Tibial artery (tissue), 4 donors: ENCODE results near the gene RANGRF.

Source experiments
- DNase-seq, 2 donors: peaks; one replicate each; pipeline ENCODE4 v3.0.0-alpha.2; 2019
- H3K27ac ChIP-seq, 2 donors: fragments of 200-600 bp; sonication (generic) in 1 of 2; 1 replicate in 1 of 2; 2 replicates in 1 of 2; pipeline ENCODE4 v1.5.1; 2018 to 2019; ENCODE audit warnings: mild to moderate bottlenecking in 1 of 2
- H3K27me3 ChIP-seq, 2 donors: fragments of 200-600 bp; sonication (generic) in 1 of 2; one replicate each; pipeline versions ENCODE4 v1.5.1 to v1.6.0; 2016 to 2019
- H3K36me3 ChIP-seq, 3 donors: fragments of 200-600 bp; sonication (generic) in 2 of 3; one replicate each; pipeline ENCODE4 v1.5.1; 2016 to 2019; ENCODE audit warnings: mild to moderate bottlenecking in 2 of 3
- H3K4me1 ChIP-seq, 4 donors: fragments of 200-600 bp; sonication (generic) in 2 of 4; 1 replicate in 3 of 4; 2 replicates in 1 of 4; pipeline ENCODE4 v1.5.1; 2016 to 2019
- H3K4me3 ChIP-seq, 2 donors: fragments of 200-600 bp; sonication (generic) in 1 of 2; 1 replicate in 1 of 2; 2 replicates in 1 of 2; pipeline ENCODE4 v1.5.1; 2018 to 2019; ENCODE audit warnings: mild to moderate bottlenecking in 2 of 2
- H3K9me3 ChIP-seq, 3 donors: fragments of 200-600 bp; sonication (generic) in 1 of 3; one replicate each; pipeline ENCODE4 v1.5.1; 2016 to 2019
- intact Hi-C: fragments of 100-400 bp; cut with DNase I; formaldehyde crosslinking; loops from one replicate; pipeline ENCODE4 v1.15.0; 2023; ENCODE audit warnings: low total_unique reads
- TF ChIP-seq, protein P1 (sequence below), 2 experiments: fragments of 200-600 bp in 1 of 2; fragments of 450-650 bp in 1 of 2; IDR thresholded peaks; one replicate each; pipeline ENCODE4 v1.5.1; 2017 to 2019; ENCODE audit warnings: antibody characterized with exemption in 2 of 2, mild to moderate bottlenecking in 1 of 2, moderate library complexity in 1 of 2

The RANGRF gene

DNA sequence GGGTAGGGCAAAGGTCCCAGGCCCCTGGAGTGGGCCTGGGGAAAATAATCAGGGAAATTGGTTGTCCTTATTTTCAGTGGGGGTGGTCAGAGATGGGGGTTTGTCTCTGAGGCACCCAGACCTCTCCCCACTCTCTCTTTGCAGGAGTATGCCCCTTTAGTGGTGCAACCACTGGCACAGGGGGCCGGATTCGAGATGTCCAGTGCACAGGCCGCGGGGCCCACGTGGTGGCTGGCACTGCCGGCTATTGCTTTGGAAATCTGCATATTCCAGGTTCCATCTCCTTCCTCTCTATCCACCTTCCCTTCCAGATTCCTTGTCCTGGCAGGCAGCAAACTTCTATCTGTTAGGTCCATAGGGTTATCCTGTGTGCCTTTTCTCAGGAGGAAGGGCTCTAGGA, 31.8 kb upstream of the RANGRF start:
- Histone ChIP-seq H3K36me3 (peaks cover 12 to 76% (median 63%) of the 10 kb centered on the region in 3 donors), H3K27ac (no peak overlapping the region), H3K27me3 (no peaks in the 10 kb centered on the region), H3K9me3 (no peaks in the 10 kb centered on the region), H3K4me1 (no peaks in the 10 kb centered on the region), H3K4me3 (no peak overlapping the region)
- intact Hi-C loops, result no loop called here
- DNase-seq, result no peak
- TF ChIP-seq, protein P1, sequence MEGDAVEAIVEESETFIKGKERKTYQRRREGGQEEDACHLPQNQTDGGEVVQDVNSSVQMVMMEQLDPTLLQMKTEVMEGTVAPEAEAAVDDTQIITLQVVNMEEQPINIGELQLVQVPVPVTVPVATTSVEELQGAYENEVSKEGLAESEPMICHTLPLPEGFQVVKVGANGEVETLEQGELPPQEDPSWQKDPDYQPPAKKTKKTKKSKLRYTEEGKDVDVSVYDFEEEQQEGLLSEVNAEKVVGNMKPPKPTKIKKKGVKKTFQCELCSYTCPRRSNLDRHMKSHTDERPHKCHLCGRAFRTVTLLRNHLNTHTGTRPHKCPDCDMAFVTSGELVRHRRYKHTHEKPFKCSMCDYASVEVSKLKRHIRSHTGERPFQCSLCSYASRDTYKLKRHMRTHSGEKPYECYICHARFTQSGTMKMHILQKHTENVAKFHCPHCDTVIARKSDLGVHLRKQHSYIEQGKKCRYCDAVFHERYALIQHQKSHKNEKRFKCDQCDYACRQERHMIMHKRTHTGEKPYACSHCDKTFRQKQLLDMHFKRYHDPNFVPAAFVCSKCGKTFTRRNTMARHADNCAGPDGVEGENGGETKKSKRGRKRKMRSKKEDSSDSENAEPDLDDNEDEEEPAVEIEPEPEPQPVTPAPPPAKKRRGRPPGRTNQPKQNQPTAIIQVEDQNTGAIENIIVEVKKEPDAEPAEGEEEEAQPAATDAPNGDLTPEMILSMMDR (IDR thresholded peaks at IDR 0.05), result no peak

DNA sequence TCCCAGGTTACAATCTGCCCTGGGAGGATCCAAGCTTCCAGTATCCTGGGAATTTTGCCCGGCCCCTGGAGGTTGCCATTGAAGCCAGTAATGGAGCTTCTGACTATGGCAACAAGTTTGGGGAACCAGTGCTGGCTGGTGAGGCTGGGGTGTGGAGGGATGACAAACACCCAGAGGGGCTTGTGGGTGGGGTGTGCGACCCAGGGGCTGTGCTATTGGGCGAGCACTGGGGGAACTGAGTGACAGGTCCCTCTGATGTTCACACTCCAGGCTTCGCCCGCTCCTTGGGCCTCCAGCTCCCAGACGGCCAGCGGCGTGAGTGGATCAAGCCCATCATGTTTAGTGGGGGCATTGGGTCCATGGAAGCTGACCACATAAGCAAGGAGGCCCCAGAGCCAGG, 30.7 kb upstream of the RANGRF start:
- no peaks in the 10 kb centered on the region for H3K4me1 ChIP-seq
- no peaks in the 10 kb centered on the region for H3K9me3 ChIP-seq
- DNase-seq, result no peak
- H3K27me3 ChIP-seq, result no peaks in the 10 kb centered on the region
- TF ChIP-seq, protein P1 (IDR thresholded peaks at IDR 0.05), result no peak
- peaks cover 12 to 85% (median 72%) of the 10 kb centered on the region in 3 donors for H3K36me3 ChIP-seq
- no peak overlapping the region for H3K4me3 ChIP-seq
- intact Hi-C loops, result no loop called here
- H3K27ac ChIP-seq, result no peak overlapping the region

DNA sequence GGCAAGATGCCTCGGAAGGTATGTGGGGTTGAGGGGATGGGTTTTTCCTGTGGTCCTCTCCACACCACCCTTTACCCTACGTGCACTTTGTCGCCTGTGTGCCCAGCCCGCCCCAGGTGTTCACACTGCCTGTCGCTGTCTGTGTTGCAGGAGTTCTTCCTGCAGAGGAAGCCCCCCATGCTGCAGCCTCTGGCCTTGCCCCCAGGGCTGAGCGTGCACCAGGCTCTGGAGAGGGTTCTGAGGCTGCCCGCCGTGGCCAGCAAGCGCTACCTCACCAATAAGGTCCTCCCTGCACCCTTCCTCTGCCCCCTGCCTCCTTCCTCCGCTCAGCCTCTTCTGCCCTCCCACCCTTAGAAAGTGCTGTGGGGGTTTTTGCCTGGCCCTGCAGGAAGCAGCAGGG, 24.1 kb upstream of the RANGRF start:
- intact Hi-C loops, result loop anchor here (5.0 kb wide), 1 partner anchor 48 kb away; the partner anchor contains the start of gene ARHGEF15

DNA sequence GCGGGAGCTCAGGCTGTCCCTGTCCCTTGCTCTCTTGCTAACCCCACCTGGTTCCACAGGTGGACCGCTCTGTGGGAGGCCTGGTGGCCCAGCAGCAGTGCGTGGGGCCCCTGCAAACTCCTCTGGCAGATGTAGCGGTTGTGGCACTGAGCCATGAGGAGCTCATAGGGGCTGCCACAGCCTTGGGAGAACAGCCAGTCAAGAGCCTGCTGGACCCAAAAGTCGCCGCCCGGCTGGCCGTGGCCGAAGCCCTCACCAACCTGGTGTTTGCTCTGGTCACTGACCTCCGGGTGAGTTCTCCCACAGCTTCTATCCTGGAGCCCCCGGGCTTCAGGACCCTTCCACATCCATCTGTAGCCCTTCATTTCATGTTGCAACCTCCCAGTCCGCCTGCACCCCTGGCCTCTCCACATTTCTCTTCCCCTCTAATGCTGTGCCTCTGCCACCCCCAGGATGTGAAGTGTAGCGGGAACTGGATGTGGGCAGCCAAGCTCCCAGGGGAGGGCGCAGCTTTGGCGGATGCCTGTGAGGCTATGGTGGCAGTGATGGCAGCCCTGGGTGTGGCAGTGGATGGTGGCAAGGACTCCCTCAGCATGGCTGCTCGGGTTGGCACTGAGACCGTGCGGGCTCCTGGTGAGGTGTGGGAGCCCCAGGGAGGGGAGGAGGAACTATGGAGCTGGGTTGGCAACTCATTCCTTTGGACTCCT, 23.5 kb upstream of the RANGRF start:
- Histone ChIP-seq H3K4me1 (no peaks in the 10 kb centered on the region), H3K9me3 (no peaks in the 10 kb centered on the region), H3K27me3 (no peaks in the 10 kb centered on the region), H3K36me3 (peaks cover 29 to 89% (median 82%) of the 10 kb centered on the region in 3 donors), H3K27ac (no peak overlapping the region), H3K4me3 (no peak overlapping the region)
- intact Hi-C loops, result loop anchor here (5.0 kb wide), 1 partner anchor 47 kb away; the partner anchor contains the start of gene ARHGEF15
- TF ChIP-seq, protein P1 (IDR thresholded peaks at IDR 0.05), result no peak
- DNase-seq, result no peak

More for the DNA sequence above, 24.1 kb upstream of the RANGRF start:
- TF ChIP-seq, protein P1 (IDR thresholded peaks at IDR 0.05), result no peak
- H3K4me3 ChIP-seq, result no peak overlapping the region
- no peaks in the 10 kb centered on the region for H3K4me1 ChIP-seq
- H3K27ac ChIP-seq, result no peak overlapping the region
- no peaks in the 10 kb centered on the region for H3K9me3 ChIP-seq
- DNase-seq, result no peak
- peaks cover 29 to 88% (median 82%) of the 10 kb centered on the region in 3 donors for H3K36me3 ChIP-seq
- H3K27me3 ChIP-seq, result no peaks in the 10 kb centered on the region

DNA sequence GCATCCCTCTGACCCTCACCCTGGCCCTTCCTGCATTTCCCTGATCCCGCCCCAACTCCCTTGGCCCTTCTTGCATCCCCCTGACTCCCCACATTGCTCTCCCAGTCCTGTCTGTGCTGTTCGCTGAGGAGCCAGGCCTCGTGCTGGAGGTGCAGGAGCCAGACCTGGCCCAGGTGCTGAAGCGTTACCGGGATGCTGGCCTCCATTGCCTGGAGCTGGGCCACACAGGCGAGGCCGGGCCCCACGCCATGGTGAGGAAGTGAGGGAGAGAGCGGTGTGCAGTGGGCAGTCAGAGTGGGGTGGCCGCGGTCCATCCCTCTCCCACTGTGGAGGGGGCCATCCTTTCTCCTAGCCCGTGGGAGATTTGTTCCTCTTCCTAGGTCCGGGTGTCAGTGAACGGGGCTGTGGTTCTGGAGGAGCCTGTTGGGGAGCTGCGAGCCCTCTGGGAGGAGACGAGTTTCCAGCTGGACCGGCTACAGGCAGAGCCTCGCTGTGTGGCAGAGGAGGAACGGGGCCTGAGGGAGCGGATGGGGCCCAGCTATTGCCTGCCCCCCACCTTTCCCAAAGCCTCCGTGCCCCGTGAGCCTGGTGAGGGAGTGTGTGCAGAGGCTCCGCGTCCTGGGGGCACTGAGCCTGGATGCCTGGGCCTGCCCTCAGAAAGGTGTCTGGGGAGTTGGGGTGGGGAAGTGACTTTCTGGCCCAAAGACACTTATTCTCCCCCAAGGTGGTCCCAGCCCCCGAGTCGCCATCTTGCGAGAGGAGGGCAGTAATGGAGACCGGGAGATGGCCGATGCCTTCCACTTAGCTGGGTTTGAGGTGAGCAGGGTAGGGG, 21.6 kb upstream of the RANGRF start:
- Histone ChIP-seq H3K9me3 (no peaks in the 10 kb centered on the region), H3K4me1 (no peaks in the 10 kb centered on the region), H3K27me3 (no peaks in the 10 kb centered on the region), H3K36me3 (peaks cover 24 to 81% (median 64%) of the 10 kb centered on the region in 3 donors), H3K4me3 (no peak overlapping the region), H3K27ac (no peak overlapping the region)
- TF ChIP-seq, protein P1 (IDR thresholded peaks at IDR 0.05), result no peak
- intact Hi-C loops, result no loop called here
- DNase-seq, result no peak
